ENCODE data around the gene SUB1. TPM values are rescaled to one million over a fixed set of nuclear protein-coding genes. Genes with fewer than 3 reads are reported as not detected.

Gene SUB1
- total RNA-seq, 2 donors from 2014 or later: 135 to 190 TPM

- no peaks in the 10 kb centered on the region for H3K36me3 ChIP-seq
- TF ChIP-seq POLR2AphosphoS5 (IDR thresholded peaks at IDR 0.05) (peak; percentile 72), POLR2A (IDR thresholded peaks at IDR 0.05) (no peak)
- TF ChIP-seq, protein P1, sequence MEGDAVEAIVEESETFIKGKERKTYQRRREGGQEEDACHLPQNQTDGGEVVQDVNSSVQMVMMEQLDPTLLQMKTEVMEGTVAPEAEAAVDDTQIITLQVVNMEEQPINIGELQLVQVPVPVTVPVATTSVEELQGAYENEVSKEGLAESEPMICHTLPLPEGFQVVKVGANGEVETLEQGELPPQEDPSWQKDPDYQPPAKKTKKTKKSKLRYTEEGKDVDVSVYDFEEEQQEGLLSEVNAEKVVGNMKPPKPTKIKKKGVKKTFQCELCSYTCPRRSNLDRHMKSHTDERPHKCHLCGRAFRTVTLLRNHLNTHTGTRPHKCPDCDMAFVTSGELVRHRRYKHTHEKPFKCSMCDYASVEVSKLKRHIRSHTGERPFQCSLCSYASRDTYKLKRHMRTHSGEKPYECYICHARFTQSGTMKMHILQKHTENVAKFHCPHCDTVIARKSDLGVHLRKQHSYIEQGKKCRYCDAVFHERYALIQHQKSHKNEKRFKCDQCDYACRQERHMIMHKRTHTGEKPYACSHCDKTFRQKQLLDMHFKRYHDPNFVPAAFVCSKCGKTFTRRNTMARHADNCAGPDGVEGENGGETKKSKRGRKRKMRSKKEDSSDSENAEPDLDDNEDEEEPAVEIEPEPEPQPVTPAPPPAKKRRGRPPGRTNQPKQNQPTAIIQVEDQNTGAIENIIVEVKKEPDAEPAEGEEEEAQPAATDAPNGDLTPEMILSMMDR (IDR thresholded peaks at IDR 0.05): no peak
- intact Hi-C loops (cut with DNase I): no loop called here
Measured at GRCh38 chr5:32574540-32575175, 10.7 kb upstream of the SUB1 start.

DNA sequence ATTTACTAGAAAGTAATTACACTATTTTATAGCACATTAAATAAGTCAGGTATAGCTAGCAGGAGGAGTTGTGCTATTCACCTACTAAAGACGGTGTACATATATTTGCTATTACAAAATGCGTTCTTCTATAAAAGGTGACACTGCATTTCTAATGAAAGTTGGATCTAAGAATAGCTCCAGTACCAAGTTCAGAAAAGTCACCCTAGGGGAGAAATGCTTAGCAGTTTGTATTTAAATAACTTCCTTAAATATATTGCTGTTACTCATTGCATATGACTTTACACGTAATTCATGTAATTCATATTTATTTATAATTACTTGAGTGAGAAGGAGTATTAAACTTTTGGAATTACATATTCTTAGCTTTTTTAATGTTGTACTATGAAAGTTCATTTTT, 7.0 kb upstream of the SUB1 start:
- intact Hi-C loops (cut with DNase I): no loop called here
- Histone ChIP-seq H3K4me1 (replicated peaks) (no peaks in the 10 kb centered on the region), H3K9me3 (no peaks in the 10 kb centered on the region), H3K4me3 (no peak overlapping the region), H3K36me3 (no peaks in the 10 kb centered on the region), H3K27me3 (replicated peaks; ENCODE audit: insufficient read depth) (no peaks in the 10 kb centered on the region), H3K27ac (no peak overlapping the region)
- DNase-seq (ENCODE audit: low spot score): no peak
- 71% methylated on average over 3 of the region's 3 CpGs for whole genome bisulfite sequencing
- TF ChIP-seq, protein P1 (IDR thresholded peaks at IDR 0.05): no peak
- TF ChIP-seq POLR2A (IDR thresholded peaks at IDR 0.05) (no peak), POLR2AphosphoS5 (IDR thresholded peaks at IDR 0.05) (no peak)

More at GRCh38 chr5:32574540-32575175, 10.7 kb upstream of the SUB1 start:
- H3K4me1 ChIP-seq (replicated peaks): no peaks in the 10 kb centered on the region
- H3K4me3 ChIP-seq: no peak overlapping the region
- no peaks in the 10 kb centered on the region for H3K27me3 ChIP-seq (replicated peaks; ENCODE audit: insufficient read depth)
- H3K27ac ChIP-seq: no peak overlapping the region
- DNase-seq (ENCODE audit: low spot score): peak; percentile 23
- 53% methylated on average over 3 of the region's 3 CpGs for WGBS
- no peaks in the 10 kb centered on the region for H3K9me3 ChIP-seq

DNA sequence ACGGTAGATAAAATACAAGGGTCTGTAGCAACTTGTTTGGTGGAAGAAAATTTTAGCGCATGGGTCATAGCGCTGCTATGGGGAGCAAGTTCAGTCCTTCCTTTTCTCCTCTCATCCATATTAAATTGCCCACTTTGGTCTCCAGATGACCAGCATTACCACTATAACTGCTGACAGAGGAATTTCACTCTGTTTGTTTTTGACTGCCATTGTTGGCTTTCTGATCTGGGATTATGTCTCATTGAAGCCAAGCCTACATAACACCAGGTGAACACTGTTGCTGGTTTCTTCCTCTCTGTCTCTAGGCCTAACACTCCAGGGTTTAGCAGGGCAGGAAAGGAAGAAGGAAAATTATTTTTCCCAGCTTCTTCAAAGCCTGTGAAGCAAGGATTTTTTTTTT, 6.6 kb upstream of the SUB1 start:
- no peak for DNase-seq (ENCODE audit: low spot score)
- intact Hi-C loops (cut with DNase I): no loop called here
- Histone ChIP-seq H3K36me3 (no peaks in the 10 kb centered on the region), H3K9me3 (no peaks in the 10 kb centered on the region), H3K4me3 (no peak overlapping the region), H3K27ac (no peak overlapping the region), H3K27me3 (replicated peaks; ENCODE audit: insufficient read depth) (no peaks in the 10 kb centered on the region), H3K4me1 (replicated peaks) (no peaks in the 10 kb centered on the region)
- WGBS: 91% methylated on average over 3 of the region's 3 CpGs
- TF ChIP-seq POLR2A (IDR thresholded peaks at IDR 0.05): no peak
- TF ChIP-seq POLR2AphosphoS5 (IDR thresholded peaks at IDR 0.05): no peak
- TF ChIP-seq, protein P1 (IDR thresholded peaks at IDR 0.05): no peak

GRCh38 chr5:32581010-32581785, 4.2 kb upstream of the SUB1 start:
- Histone ChIP-seq H3K4me1 (replicated peaks) (no peaks in the 10 kb centered on the region), H3K27me3 (replicated peaks; ENCODE audit: insufficient read depth) (no peaks in the 10 kb centered on the region), H3K36me3 (no peaks in the 10 kb centered on the region), H3K27ac (no peak overlapping the region), H3K9me3 (no peaks in the 10 kb centered on the region), H3K4me3 (no peak overlapping the region)
- DNase-seq (ENCODE audit: low spot score): no peak
- intact Hi-C loops (cut with DNase I): no loop called here
- TF ChIP-seq, protein P1 (IDR thresholded peaks at IDR 0.05): no peak
- TF ChIP-seq POLR2AphosphoS5 (IDR thresholded peaks at IDR 0.05) (no peak), POLR2A (IDR thresholded peaks at IDR 0.05) (no peak)
- WGBS: 77% methylated on average over 12 of the region's 12 CpGs

All from prostate gland (tissue), 2 donors.